ENCODE results near the gene CACNA1I. TPM values are rescaled to one million over a fixed set of nuclear protein-coding genes. Genes with fewer than 3 reads are reported as not detected.

The CACNA1I gene
- total and polyA plus RNA-seq, 4 donors: 1.2 to 8.5 (median 5.6) TPM

- peaks cover 14% of the 10 kb centered on the region for H3K4me1 ChIP-seq (ENCODE audit: control insufficient read depth, insufficient read depth, low read length)
- H3K36me3 ChIP-seq (ENCODE audit: control insufficient read depth, insufficient read depth, low read length): peaks cover 45% of the 10 kb centered on the region
- 58% methylated on average over 12 of the region's 12 CpGs for WGBS (ENCODE audit: insufficient coverage)
- peaks cover 4% of the 10 kb centered on the region for H3K27me3 ChIP-seq (ENCODE audit: control insufficient read depth, insufficient read depth, low read length)
- H3K4me3 ChIP-seq (ENCODE audit: low read depth, low read length): no peak overlapping the region
- H3K27ac ChIP-seq (ENCODE audit: low read depth, low read length): no peak overlapping the region
- DNase-seq (ENCODE audit: low read depth in 4 of 6, low spot score in 6 of 6): no peak
- H3K9me3 ChIP-seq (ENCODE audit: control insufficient read depth, insufficient read depth, low read length): no peaks in the 10 kb centered on the region
Observed at GRCh38 chr22:39684702-39685281, 114.2 kb downstream of the CACNA1I start.

DNA sequence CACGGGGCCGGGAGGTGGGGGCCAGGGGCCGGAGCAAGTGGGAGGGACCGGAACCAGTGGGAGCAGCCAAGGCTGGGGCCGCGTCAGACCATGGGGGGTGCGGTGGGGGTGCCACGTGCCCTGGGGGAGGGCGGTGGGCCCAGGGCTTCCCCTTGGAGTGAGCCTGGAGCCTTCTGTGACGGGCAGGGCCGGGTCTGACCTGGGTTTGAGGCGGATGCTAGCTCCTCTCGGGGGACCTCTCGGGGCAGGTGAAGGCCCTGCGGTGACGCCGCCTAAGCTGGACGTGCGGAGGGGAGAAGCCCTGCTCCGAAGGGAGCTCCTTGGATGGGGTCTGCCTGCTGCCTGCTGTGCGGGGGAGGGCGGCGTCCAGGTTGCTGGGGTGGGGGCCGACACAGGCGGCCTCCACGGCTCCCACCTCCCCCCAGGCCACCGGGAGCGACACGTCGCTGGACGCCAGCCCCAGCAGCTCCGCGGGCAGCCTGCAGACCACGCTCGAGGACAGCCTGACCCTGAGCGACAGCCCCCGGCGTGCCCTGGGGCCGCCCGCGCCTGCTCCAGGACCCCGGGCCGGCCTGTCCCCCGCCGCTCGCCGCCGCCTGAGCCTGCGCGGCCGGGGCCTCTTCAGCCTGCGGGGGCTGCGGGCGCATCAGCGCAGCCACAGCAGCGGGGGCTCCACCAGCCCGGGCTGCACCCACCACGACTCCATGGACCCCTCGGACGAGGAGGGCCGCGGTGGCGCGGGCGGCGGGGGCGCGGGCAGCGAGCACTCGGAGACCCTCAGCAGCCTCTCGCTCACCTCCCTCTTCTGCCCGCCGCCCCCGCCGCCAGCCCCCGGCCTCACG lies 115.0 kb downstream of the CACNA1I start:
- H3K4me1 ChIP-seq (ENCODE audit: control insufficient read depth, insufficient read depth, low read length): peaks cover 21% of the 10 kb centered on the region
- H3K4me3 ChIP-seq (ENCODE audit: low read depth, low read length): no peak overlapping the region
- H3K9me3 ChIP-seq (ENCODE audit: control insufficient read depth, insufficient read depth, low read length): no peaks in the 10 kb centered on the region
- 15% methylated on average over 68 of the region's 77 CpGs for WGBS (ENCODE audit: insufficient coverage)
- H3K27me3 ChIP-seq (ENCODE audit: control insufficient read depth, insufficient read depth, low read length): peaks cover 4% of the 10 kb centered on the region
- H3K27ac ChIP-seq (ENCODE audit: low read depth, low read length): no peak overlapping the region
- peaks cover 38% of the 10 kb centered on the region for H3K36me3 ChIP-seq (ENCODE audit: control insufficient read depth, insufficient read depth, low read length)
- DNase-seq (ENCODE audit: low read depth in 4 of 6, low spot score in 6 of 6): no peak

DNA sequence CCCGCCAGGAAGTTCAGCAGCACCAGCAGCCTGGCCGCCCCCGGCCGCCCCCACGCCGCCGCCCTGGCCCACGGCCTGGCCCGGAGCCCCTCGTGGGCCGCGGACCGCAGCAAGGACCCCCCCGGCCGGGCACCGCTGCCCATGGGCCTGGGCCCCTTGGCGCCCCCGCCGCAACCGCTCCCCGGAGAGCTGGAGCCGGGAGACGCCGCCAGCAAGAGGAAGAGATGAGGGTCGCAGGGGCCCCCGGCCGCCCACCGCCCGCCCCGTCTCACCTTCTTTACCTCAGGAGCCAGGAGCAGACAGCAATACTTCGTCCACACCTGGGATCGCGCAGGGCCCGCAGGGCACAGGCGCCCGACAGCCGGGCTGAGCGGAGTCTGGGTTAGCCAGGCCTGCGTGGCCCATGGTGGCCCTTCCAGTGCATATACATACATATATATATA lies 115.6 kb downstream of the CACNA1I start:
- H3K4me3 ChIP-seq (ENCODE audit: low read depth, low read length): no peak overlapping the region
- peaks cover 4% of the 10 kb centered on the region for H3K27me3 ChIP-seq (ENCODE audit: control insufficient read depth, insufficient read depth, low read length)
- no peak overlapping the region for H3K27ac ChIP-seq (ENCODE audit: low read depth, low read length)
- 38% methylated on average over 21 of the region's 39 CpGs for WGBS (ENCODE audit: insufficient coverage)
- DNase-seq (ENCODE audit: low read depth in 4 of 6, low spot score in 6 of 6): no peak
- peaks cover 28% of the 10 kb centered on the region for H3K4me1 ChIP-seq (ENCODE audit: control insufficient read depth, insufficient read depth, low read length)
- peaks cover 31% of the 10 kb centered on the region for H3K36me3 ChIP-seq (ENCODE audit: control insufficient read depth, insufficient read depth, low read length)
- H3K9me3 ChIP-seq (ENCODE audit: control insufficient read depth, insufficient read depth, low read length): no peaks in the 10 kb centered on the region

- peaks cover 4% of the 10 kb centered on the region for H3K27me3 ChIP-seq (ENCODE audit: control insufficient read depth, insufficient read depth, low read length)
- H3K27ac ChIP-seq (ENCODE audit: low read depth, low read length): no peak overlapping the region
- WGBS (ENCODE audit: insufficient coverage): 90% methylated on average over 10 of the region's 17 CpGs
- no peak for DNase-seq (ENCODE audit: low read depth in 4 of 6, low spot score in 6 of 6)
- H3K4me1 ChIP-seq (ENCODE audit: control insufficient read depth, insufficient read depth, low read length): peaks cover 35% of the 10 kb centered on the region
- H3K9me3 ChIP-seq (ENCODE audit: control insufficient read depth, insufficient read depth, low read length): no peaks in the 10 kb centered on the region
- H3K36me3 ChIP-seq (ENCODE audit: control insufficient read depth, insufficient read depth, low read length): peaks cover 29% of the 10 kb centered on the region
- no peak overlapping the region for H3K4me3 ChIP-seq (ENCODE audit: low read depth, low read length)
Observed at GRCh38 chr22:39686776-39687525, 116.4 kb downstream of the CACNA1I start.

GRCh38 chr22:39688186-39688785 lies 117.7 kb downstream of the CACNA1I start:
- Histone ChIP-seq H3K4me3 (ENCODE audit: low read depth, low read length) (no peak overlapping the region), H3K27ac (ENCODE audit: low read depth, low read length) (no peak overlapping the region), H3K9me3 (ENCODE audit: control insufficient read depth, insufficient read depth, low read length) (no peaks in the 10 kb centered on the region), H3K36me3 (ENCODE audit: control insufficient read depth, insufficient read depth, low read length) (peaks cover 20% of the 10 kb centered on the region), H3K4me1 (ENCODE audit: control insufficient read depth, insufficient read depth, low read length) (peaks cover 35% of the 10 kb centered on the region), H3K27me3 (ENCODE audit: control insufficient read depth, insufficient read depth, low read length) (peaks cover 4% of the 10 kb centered on the region)
- 82% methylated on average over 9 of the region's 13 CpGs for WGBS (ENCODE audit: insufficient coverage)
- DNase-seq (ENCODE audit: low read depth in 4 of 6, low spot score in 6 of 6): no peak

DNA sequence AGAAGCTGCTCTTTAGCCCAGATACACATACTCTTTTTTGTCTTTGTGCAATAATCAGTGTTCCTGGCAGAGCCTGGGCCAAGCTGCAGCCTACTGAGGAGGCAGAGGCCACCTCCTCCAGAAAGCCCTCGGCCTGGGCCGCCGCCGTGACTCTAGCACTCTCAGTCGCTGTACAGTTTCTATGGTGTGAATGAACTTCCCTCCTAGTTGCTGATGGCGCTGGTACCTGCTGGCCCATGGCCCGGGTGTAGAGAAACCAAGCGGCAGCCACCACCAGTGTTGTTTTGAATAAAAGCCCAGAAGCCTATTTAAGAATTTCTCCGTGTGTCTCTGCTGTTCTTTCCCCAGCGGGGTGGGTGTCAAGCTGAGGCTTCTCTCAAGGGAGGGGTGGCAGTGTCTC lies 118.9 kb downstream of the CACNA1I start:
- WGBS (ENCODE audit: insufficient coverage): 36% methylated on average over 10 of the region's 10 CpGs
- peaks cover 11% of the 10 kb centered on the region for H3K36me3 ChIP-seq (ENCODE audit: control insufficient read depth, insufficient read depth, low read length)
- peaks cover 35% of the 10 kb centered on the region for H3K4me1 ChIP-seq (ENCODE audit: control insufficient read depth, insufficient read depth, low read length)
- H3K4me3 ChIP-seq (ENCODE audit: low read depth, low read length): no peak overlapping the region
- peaks cover 2% of the 10 kb centered on the region for H3K27me3 ChIP-seq (ENCODE audit: control insufficient read depth, insufficient read depth, low read length)
- peak in 2 of 6 donors; percentile 27 to 40 for DNase-seq (ENCODE audit: low read depth in 4 of 6, low spot score in 6 of 6)
- H3K9me3 ChIP-seq (ENCODE audit: control insufficient read depth, insufficient read depth, low read length): no peaks in the 10 kb centered on the region
- no peak overlapping the region for H3K27ac ChIP-seq (ENCODE audit: low read depth, low read length)

GRCh38 chr22:39690881-39691605 lies 120.5 kb downstream of the CACNA1I start:
- peaks cover 9% of the 10 kb centered on the region for H3K36me3 ChIP-seq (ENCODE audit: control insufficient read depth, insufficient read depth, low read length)
- H3K27me3 ChIP-seq (ENCODE audit: control insufficient read depth, insufficient read depth, low read length): no peaks in the 10 kb centered on the region
- H3K27ac ChIP-seq (ENCODE audit: low read depth, low read length): no peak overlapping the region
- no peaks in the 10 kb centered on the region for H3K9me3 ChIP-seq (ENCODE audit: control insufficient read depth, insufficient read depth, low read length)
- WGBS (ENCODE audit: insufficient coverage): 10% methylated on average over 25 of the region's 25 CpGs
- H3K4me1 ChIP-seq (ENCODE audit: control insufficient read depth, insufficient read depth, low read length): peaks cover 35% of the 10 kb centered on the region
- peak in 4 of 6 donors; percentile 53 to 96 (median 72) for DNase-seq (ENCODE audit: low read depth in 4 of 6, low spot score in 6 of 6)
- no peak overlapping the region for H3K4me3 ChIP-seq (ENCODE audit: low read depth, low read length)

DNA sequence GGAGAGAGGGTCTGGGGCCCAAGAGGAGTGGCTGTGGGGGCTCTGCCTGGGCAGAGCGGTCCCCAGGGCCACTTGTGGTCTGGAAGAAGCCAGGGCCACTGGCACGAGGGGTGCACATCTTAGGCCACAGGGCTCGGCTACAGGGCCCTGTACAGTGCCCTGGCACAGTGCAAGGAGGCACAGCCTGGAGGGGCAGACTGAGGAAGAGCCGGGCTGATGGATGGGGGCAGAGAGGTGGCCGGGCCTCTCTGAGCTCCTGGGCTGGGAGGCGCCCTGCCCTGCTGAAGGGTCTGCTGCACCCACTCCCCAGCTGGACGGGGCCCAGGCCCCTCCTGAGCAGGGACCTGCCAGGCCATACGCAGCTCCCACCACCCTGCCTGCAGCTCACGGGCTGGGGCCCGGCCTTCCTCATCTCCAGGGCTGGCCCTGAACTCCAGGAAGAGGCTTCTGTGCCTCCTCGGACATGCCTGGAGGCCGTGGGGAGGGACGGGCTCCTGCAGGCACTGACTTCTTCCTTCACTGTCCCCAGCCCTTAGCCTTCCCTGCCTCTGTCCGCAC lies 123.5 kb downstream of the CACNA1I start:
- H3K27me3 ChIP-seq (ENCODE audit: control insufficient read depth, insufficient read depth, low read length): no peaks in the 10 kb centered on the region

More for the DNA sequence above, 123.5 kb downstream of the CACNA1I start:
- no peaks in the 10 kb centered on the region for H3K36me3 ChIP-seq (ENCODE audit: control insufficient read depth, insufficient read depth, low read length)
- no peak overlapping the region for H3K4me3 ChIP-seq (ENCODE audit: low read depth, low read length)
- no peak for DNase-seq (ENCODE audit: low read depth in 4 of 6, low spot score in 6 of 6)
- peaks cover 41% of the 10 kb centered on the region for H3K4me1 ChIP-seq (ENCODE audit: control insufficient read depth, insufficient read depth, low read length)
- 81% methylated on average over 14 of the region's 14 CpGs for WGBS (ENCODE audit: insufficient coverage)
- H3K27ac ChIP-seq (ENCODE audit: low read depth, low read length): no peak overlapping the region
- H3K9me3 ChIP-seq (ENCODE audit: control insufficient read depth, insufficient read depth, low read length): no peaks in the 10 kb centered on the region
